ENCODE data around the gene NTNG1. TPM values are rescaled to one million over a fixed set of nuclear protein-coding genes. Genes with fewer than 3 reads are reported as not detected.

The NTNG1 gene
- total and polyA plus RNA-seq, 2 of the 13 experiments (the other 11 are each of a cell fraction or from before 2014, with no cell fraction given), result not detected

- WGBS (ENCODE audit: low lambda C conversion rate), result 88% methylated on average over 3 of the region's 3 CpGs
These were observed 327.0 kb downstream of the NTNG1 start for GRCh38 chr1:107467811-107468210.

More at GRCh38 chr1:107467811-107468210, 327.0 kb downstream of the NTNG1 start:
- no peak overlapping the region for H3K27ac ChIP-seq (ENCODE audit: extremely low read length, insufficient read depth, low read length)
- no peaks in the 10 kb centered on the region for H4K20me1 ChIP-seq (ENCODE audit: insufficient read depth, low read length)
- no peaks in the 10 kb centered on the region for H3K79me2 ChIP-seq (ENCODE audit: insufficient read depth, low read length)
- no TSS peak for BruUV-seq (replicated peaks)
- FAIRE-seq, result no peak
- H3K9me3 ChIP-seq (ENCODE audit: low read length), result no peaks in the 10 kb centered on the region
- intact Hi-C loops (cut with micrococcal nuclease; ENCODE audit: unreplicated experiment), result no loop called here
- ChIA-PET POLR2A (no interaction called here), CTCF (ENCODE audit: low intra/inter-chr PET ratio, low total read pairs) (no interaction called here)
- no peaks in the 10 kb centered on the region; a peak in 1 of 5 replicates for H3K27me3 ChIP-seq (ENCODE audit: control insufficient read depth in 1 of 2, insufficient read depth in 2 of 2, low read length in 2 of 2)
- H3K9ac ChIP-seq (ENCODE audit: insufficient read depth, low read depth, low read length), result no peak overlapping the region
- no peaks in the 10 kb centered on the region for H3K36me3 ChIP-seq (replicated peaks in 1 of 2; ENCODE audit: control insufficient read depth in 1 of 2, insufficient read depth in 2 of 2, low read length in 2 of 2)
- no peak overlapping the region for H3K4me2 ChIP-seq (ENCODE audit: low read depth, low read length)
- TF ChIP-seq, protein P1, sequence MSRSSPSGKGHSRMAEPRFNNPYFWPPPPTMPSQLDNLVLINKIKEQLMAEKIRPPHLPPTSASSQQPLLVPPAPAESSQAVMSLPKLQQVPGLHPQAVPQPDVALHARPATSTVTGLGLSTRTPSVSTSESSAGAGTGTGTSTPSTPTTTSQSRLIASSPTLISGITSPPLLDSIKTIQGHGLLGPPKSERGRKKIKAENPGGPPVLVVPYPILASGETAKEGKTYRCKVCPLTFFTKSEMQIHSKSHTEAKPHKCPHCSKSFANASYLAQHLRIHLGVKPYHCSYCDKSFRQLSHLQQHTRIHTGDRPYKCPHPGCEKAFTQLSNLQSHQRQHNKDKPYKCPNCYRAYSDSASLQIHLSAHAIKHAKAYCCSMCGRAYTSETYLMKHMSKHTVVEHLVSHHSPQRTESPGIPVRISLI (CRISPR knock-in tag; IDR thresholded peaks at IDR 0.05; ENCODE audit: borderline replicate concordance), result no peak
- TF ChIP-seq, protein P2, sequence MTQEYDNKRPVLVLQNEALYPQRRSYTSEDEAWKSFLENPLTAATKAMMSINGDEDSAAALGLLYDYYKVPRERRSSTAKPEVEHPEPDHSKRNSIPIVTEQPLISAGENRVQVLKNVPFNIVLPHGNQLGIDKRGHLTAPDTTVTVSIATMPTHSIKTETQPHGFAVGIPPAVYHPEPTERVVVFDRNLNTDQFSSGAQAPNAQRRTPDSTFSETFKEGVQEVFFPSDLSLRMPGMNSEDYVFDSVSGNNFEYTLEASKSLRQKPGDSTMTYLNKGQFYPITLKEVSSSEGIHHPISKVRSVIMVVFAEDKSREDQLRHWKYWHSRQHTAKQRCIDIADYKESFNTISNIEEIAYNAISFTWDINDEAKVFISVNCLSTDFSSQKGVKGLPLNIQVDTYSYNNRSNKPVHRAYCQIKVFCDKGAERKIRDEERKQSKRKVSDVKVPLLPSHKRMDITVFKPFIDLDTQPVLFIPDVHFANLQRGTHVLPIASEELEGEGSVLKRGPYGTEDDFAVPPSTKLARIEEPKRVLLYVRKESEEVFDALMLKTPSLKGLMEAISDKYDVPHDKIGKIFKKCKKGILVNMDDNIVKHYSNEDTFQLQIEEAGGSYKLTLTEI (CRISPR knock-in tag; conservative IDR thresholded peaks at IDR 0.05), result no peak
- TF ChIP-seq ZNF282 (IDR thresholded peaks at IDR 0.05; ENCODE audit: partially characterized antibody), result no peak
- TF ChIP-seq ZZZ3 (CRISPR knock-in tag; IDR thresholded peaks at IDR 0.05; ENCODE audit: borderline replicate concordance), result no peak
- no peak for TF ChIP-seq ELF3 (CRISPR knock-in tag; IDR thresholded peaks at IDR 0.05)
- no peak for TF ChIP-seq ATF7-NPFF (CRISPR knock-in tag; IDR thresholded peaks at IDR 0.05; ENCODE audit: low read depth)
- no peak for TF ChIP-seq SMARCC2 (IDR thresholded peaks at IDR 0.05)
- TF ChIP-seq MBD4 (IDR thresholded peaks at IDR 0.05; ENCODE audit: borderline replicate concordance, low read length), result no peak
- H3K4me1 ChIP-seq (ENCODE audit: insufficient read depth, low read length), result no peaks in the 10 kb centered on the region
- no peak overlapping the region for H2AFZ ChIP-seq (ENCODE audit: low read length)
- DNase-seq (ENCODE audit: low spot score), result no peak
- no peak overlapping the region for H3K4me3 ChIP-seq (replicated peaks in 1 of 3; ENCODE audit: insufficient read depth in 1 of 3, low read depth in 2 of 3, low read length in 3 of 3)
- in situ Hi-C loops (cut with HindIII; ENCODE audit: extremely low pct_ligation_motif_present, low pct_unique_long_range_greater_than_20kb), result no loop called here
- no peak for ATAC-seq
